ENCODE measurements around the gene SLIT1. TPM values are rescaled to one million over a fixed set of nuclear protein-coding genes. Genes with fewer than 3 reads are reported as not detected.

The SLIT1 gene
- polyA plus RNA-seq, 1 donor (not counting 4 experiments of a cell fraction or from before 2014, with no cell fraction given), result 0.01 TPM

DNA sequence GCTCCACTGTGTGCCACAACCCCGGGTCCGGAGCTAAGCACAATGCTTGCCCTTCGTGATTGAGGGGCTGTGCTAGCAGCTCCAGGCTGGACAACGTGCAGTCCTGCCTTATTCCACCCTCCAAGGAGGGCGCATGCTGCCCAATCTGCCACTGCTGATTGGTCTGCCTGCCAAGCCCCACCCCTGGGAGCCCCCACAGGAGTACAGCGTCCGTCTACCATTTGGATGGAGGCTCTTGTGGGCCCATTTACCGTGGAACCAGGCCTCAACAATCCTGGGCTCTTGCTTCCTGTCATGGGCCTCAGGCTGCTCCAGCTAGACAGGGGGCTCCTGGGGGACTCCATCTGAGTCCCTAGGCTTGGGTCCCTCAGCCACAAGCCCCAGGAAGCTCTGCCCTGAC is 173.3 kb downstream of the SLIT1 start:
- dilution Hi-C loops (cut with MboI; ENCODE audit: extremely low pct_ligation_motif_present, low sequenced_read_pairs), result no loop called here
- Histone ChIP-seq H3K79me2 (ENCODE audit: control insufficient read depth, insufficient read depth, low read length) (no peaks in the 10 kb centered on the region), H3K36me3 (ENCODE audit: control insufficient read depth in 2 of 2, extremely low read depth in 1 of 2, insufficient read depth in 2 of 2, low read length in 2 of 2) (no peaks in the 10 kb centered on the region), H3K9me1 (ENCODE audit: control insufficient read depth, extremely low read depth, insufficient read depth, low read length) (no peaks in the 10 kb centered on the region), H3K27me3 (ENCODE audit: control insufficient read depth, extremely low read depth, insufficient read depth, low read length) (no peaks in the 10 kb centered on the region), H3K4me2 (ENCODE audit: control insufficient read depth, extremely low read depth, insufficient read depth, low read depth, low read length) (no peak overlapping the region), H3K27ac (ENCODE audit: control insufficient read depth, insufficient read depth, low read length) (no peak overlapping the region), H3K4me1 (ENCODE audit: control insufficient read depth, extremely low read depth, insufficient read depth, low read length) (no peaks in the 10 kb centered on the region), H4K20me1 (ENCODE audit: control insufficient read depth, extremely low read depth, insufficient read depth, low read length) (no peaks in the 10 kb centered on the region), H2AFZ (ENCODE audit: control insufficient read depth, low read length) (no peak overlapping the region), H3K9ac (ENCODE audit: control insufficient read depth, extremely low read depth, insufficient read depth, low read length) (no peak overlapping the region), H3K4me3 (ENCODE audit: control insufficient read depth in 2 of 3, extremely low read depth in 1 of 3, insufficient read depth in 2 of 3, low read depth in 1 of 3, low read length in 3 of 3) (no peak overlapping the region), H3K9me3 (ENCODE audit: control insufficient read depth, low read depth, low read length) (no peaks in the 10 kb centered on the region)
- TF ChIP-seq, protein P1, sequence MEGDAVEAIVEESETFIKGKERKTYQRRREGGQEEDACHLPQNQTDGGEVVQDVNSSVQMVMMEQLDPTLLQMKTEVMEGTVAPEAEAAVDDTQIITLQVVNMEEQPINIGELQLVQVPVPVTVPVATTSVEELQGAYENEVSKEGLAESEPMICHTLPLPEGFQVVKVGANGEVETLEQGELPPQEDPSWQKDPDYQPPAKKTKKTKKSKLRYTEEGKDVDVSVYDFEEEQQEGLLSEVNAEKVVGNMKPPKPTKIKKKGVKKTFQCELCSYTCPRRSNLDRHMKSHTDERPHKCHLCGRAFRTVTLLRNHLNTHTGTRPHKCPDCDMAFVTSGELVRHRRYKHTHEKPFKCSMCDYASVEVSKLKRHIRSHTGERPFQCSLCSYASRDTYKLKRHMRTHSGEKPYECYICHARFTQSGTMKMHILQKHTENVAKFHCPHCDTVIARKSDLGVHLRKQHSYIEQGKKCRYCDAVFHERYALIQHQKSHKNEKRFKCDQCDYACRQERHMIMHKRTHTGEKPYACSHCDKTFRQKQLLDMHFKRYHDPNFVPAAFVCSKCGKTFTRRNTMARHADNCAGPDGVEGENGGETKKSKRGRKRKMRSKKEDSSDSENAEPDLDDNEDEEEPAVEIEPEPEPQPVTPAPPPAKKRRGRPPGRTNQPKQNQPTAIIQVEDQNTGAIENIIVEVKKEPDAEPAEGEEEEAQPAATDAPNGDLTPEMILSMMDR (optimal IDR thresholded peaks at IDR 0.05 in 1 of 3, IDR thresholded peaks at IDR 0.05 in 1 of 3, conservative IDR thresholded peaks at IDR 0.05 in 1 of 3; ENCODE audit: extremely low read depth in 1 of 3, insufficient read depth in 2 of 3, low read length in 3 of 3), result no peak
- no peak for TF ChIP-seq EZH2 (IDR thresholded peaks at IDR 0.05; ENCODE audit: low read length)
- DNase-seq (ENCODE audit: low read depth, low spot score) (no peak), FAIRE-seq (no peak)

- Histone ChIP-seq H4K20me1 (ENCODE audit: control insufficient read depth, extremely low read depth, insufficient read depth, low read length) (no peaks in the 10 kb centered on the region), H3K4me2 (ENCODE audit: control insufficient read depth, extremely low read depth, insufficient read depth, low read depth, low read length) (no peak overlapping the region), H2AFZ (ENCODE audit: control insufficient read depth, low read length) (no peak overlapping the region), H3K4me1 (ENCODE audit: control insufficient read depth, extremely low read depth, insufficient read depth, low read length) (no peaks in the 10 kb centered on the region), H3K36me3 (ENCODE audit: control insufficient read depth in 2 of 2, extremely low read depth in 1 of 2, insufficient read depth in 2 of 2, low read length in 2 of 2) (no peaks in the 10 kb centered on the region), H3K9me1 (ENCODE audit: control insufficient read depth, extremely low read depth, insufficient read depth, low read length) (no peaks in the 10 kb centered on the region), H3K79me2 (ENCODE audit: control insufficient read depth, insufficient read depth, low read length) (no peaks in the 10 kb centered on the region), H3K9me3 (ENCODE audit: control insufficient read depth, low read depth, low read length) (no peaks in the 10 kb centered on the region), H3K4me3 (ENCODE audit: control insufficient read depth in 2 of 3, extremely low read depth in 1 of 3, insufficient read depth in 2 of 3, low read depth in 1 of 3, low read length in 3 of 3) (no peak overlapping the region), H3K9ac (ENCODE audit: control insufficient read depth, extremely low read depth, insufficient read depth, low read length) (no peak overlapping the region), H3K27ac (ENCODE audit: control insufficient read depth, insufficient read depth, low read length) (no peak overlapping the region), H3K27me3 (ENCODE audit: control insufficient read depth, extremely low read depth, insufficient read depth, low read length) (no peaks in the 10 kb centered on the region)
- TF ChIP-seq EZH2 (IDR thresholded peaks at IDR 0.05; ENCODE audit: low read length), result no peak
- TF ChIP-seq, protein P1 (optimal IDR thresholded peaks at IDR 0.05 in 1 of 3, IDR thresholded peaks at IDR 0.05 in 1 of 3, conservative IDR thresholded peaks at IDR 0.05 in 1 of 3; ENCODE audit: extremely low read depth in 1 of 3, insufficient read depth in 2 of 3, low read length in 3 of 3), result no peak
- dilution Hi-C loops (cut with MboI; ENCODE audit: extremely low pct_ligation_motif_present, low sequenced_read_pairs), result no loop called here
- FAIRE-seq (no peak), DNase-seq (ENCODE audit: low read depth, low spot score) (no peak)
These were observed 174.4 kb downstream of the SLIT1 start for GRCh38 chr10:97011397-97011796.

Measured in keratinocyte (primary cell).